Mesothelial cell of epicardium (in vitro differentiated cells): ENCODE measurements around the gene CASR. TPM values are rescaled to one million over a fixed set of nuclear protein-coding genes. Genes with fewer than 3 reads are reported as not detected.
A peak's percentile ranks its signal among the peaks of the same experiment; 100 is the strongest.
"Not testable (repeated sequence)": the region's sequence is repeated elsewhere in the genome, so short reads cannot be mapped to it uniquely, and the experiment has no call there.

Experiments
- DNase-seq, 2 experiments: peaks; one replicate each; pipeline ENCODE4 v3.0.0; 2021; ENCODE audit warnings: low spot score in 2 of 2; ENCODE audit not compliant: unreplicated experiment in 2 of 2
- H3K27ac Mint-ChIP-seq: 2 replicates; pipeline ENCODE4 v1.8.0; 2021; ENCODE audit warnings: mixed read lengths
- H3K27me3 Mint-ChIP-seq: 2 replicates; pipeline ENCODE4 v1.8.0; 2021; ENCODE audit warnings: low read depth, mixed read lengths
- H3K36me3 Mint-ChIP-seq: 2 replicates; pipeline ENCODE4 v1.8.0; 2021; ENCODE audit warnings: mixed read lengths
- H3K4me1 Mint-ChIP-seq: 2 replicates; pipeline ENCODE4 v1.8.0; 2021; ENCODE audit warnings: mixed read lengths
- H3K4me3 Mint-ChIP-seq: 2 replicates; pipeline ENCODE4 v1.8.0; 2021; ENCODE audit warnings: mild to moderate bottlenecking, moderate library complexity, mixed read lengths
- H3K9me3 Mint-ChIP-seq: 2 replicates; pipeline ENCODE4 v1.8.0; 2021; ENCODE audit warnings: mixed read lengths
- CTCF ChIP-seq: fragments of 200-600 bp; sonication (generic); IDR thresholded peaks from one replicate; pipeline ENCODE4 v1.5.0; 2021; ENCODE audit warnings: antibody characterized with exemption; ENCODE audit not compliant: unreplicated experiment
- total RNA-seq: library from RNA; stranded (reverse); gene quantifications from 3 replicates; pipeline ENCODE4 v1.2.1, GENCODE V29; 2021

Gene CASR
- 0.02 TPM in 2 of 3 replicates, not detected in the other for total RNA-seq

GRCh38 chr3:122183521-122183892, at the start of gene CASR:
Gene CASR, plus strand, starts transcription at chr3:122183668. Its CDS starts 70,522 bp downstream, at chr3:122254190.
- Mint-ChIP-seq H3K4me3 (peak within 1 kb of the TSS; percentile 61), H3K27me3 (peaks cover 95% of the 10 kb centered on the region), H3K27ac (no peak within 1 kb of the TSS), H3K4me1 (peaks cover 8% of the 10 kb centered on the region), H3K36me3 (no peaks in the 10 kb centered on the region), H3K9me3 (no peaks in the 10 kb centered on the region)
- no peak for TF ChIP-seq CTCF
- DNase-seq: no peak

GRCh38 chr3:122146466-122146865, 37.0 kb upstream of the CASR start:
- no peak for DNase-seq
- Mint-ChIP-seq H3K36me3 (peaks cover 3% of the 10 kb centered on the region), H3K4me1 (no peaks in the 10 kb centered on the region), H3K4me3 (no peak overlapping the region), H3K9me3 (peaks cover 5% of the 10 kb centered on the region), H3K27ac (no peak overlapping the region), H3K27me3 (no peaks in the 10 kb centered on the region)
- TF ChIP-seq CTCF: no peak

GRCh38 chr3:122148941-122149627, 34.4 kb upstream of the CASR start:
- DNase-seq: no peak
- no peak for TF ChIP-seq CTCF
- H3K27me3 Mint-ChIP-seq: no peaks in the 10 kb centered on the region
- H3K36me3 Mint-ChIP-seq: no peaks in the 10 kb centered on the region
- no peaks in the 10 kb centered on the region for H3K4me1 Mint-ChIP-seq
- no peak overlapping the region for H3K4me3 Mint-ChIP-seq
- no peak overlapping the region for H3K27ac Mint-ChIP-seq
- peaks cover 16% of the 10 kb centered on the region for H3K9me3 Mint-ChIP-seq

- Mint-ChIP-seq H3K4me1 (no peaks in the 10 kb centered on the region), H3K9me3 (peaks cover 40% of the 10 kb centered on the region), H3K27me3 (no peaks in the 10 kb centered on the region), H3K36me3 (no peaks in the 10 kb centered on the region), H3K27ac (no peak overlapping the region), H3K4me3 (no peak overlapping the region)
- DNase-seq: no peak
- no peak for TF ChIP-seq CTCF
These were observed 32.0 kb upstream of the CASR start for GRCh38 chr3:122151480-122151879.

GRCh38 chr3:122164983-122165382, 18.5 kb upstream of the CASR start:
- not testable (repeated sequence) for H3K4me1 Mint-ChIP-seq, DNase-seq, H3K27ac Mint-ChIP-seq, H3K4me3 Mint-ChIP-seq, H3K27me3 Mint-ChIP-seq, H3K36me3 Mint-ChIP-seq
- H3K9me3 Mint-ChIP-seq: peaks cover 51% of the 10 kb centered on the region

- Mint-ChIP-seq H3K27ac (no peak overlapping the region), H3K9me3 (peaks cover 42% of the 10 kb centered on the region), H3K36me3 (no peaks in the 10 kb centered on the region), H3K4me3 (no peak overlapping the region), H3K27me3 (no peaks in the 10 kb centered on the region), H3K4me1 (no peaks in the 10 kb centered on the region)
- DNase-seq: no peak
- TF ChIP-seq CTCF: no peak
These were observed 15.8 kb upstream of the CASR start for GRCh38 chr3:122167630-122168029.
